ENCODE measurements around the gene KAT2A. TPM values are rescaled to one million over a fixed set of nuclear protein-coding genes. Genes with fewer than 3 reads are reported as not detected.

The KAT2A gene
- total RNA-seq, 2 experiments from 2014 or later, result 25.7 to 26.7 TPM

GRCh38 chr17:42078396-42079043 lies 42.6 kb downstream of the KAT2A start:
- POLR2A ChIA-PET, result no interaction called here
- Mint-ChIP-seq H3K27me3 (peaks cover 10% of the 10 kb centered on the region), H3K36me3 (ENCODE audit: low read depth) (no peaks in the 10 kb centered on the region), H3K9me3 (no peaks in the 10 kb centered on the region), H3K4me1 (no peaks in the 10 kb centered on the region), H3K27ac (no peak overlapping the region), H3K4me3 (no peak overlapping the region)
- CTCF ChIA-PET, result no interaction called here
- no peak for DNase-seq

GRCh38 chr17:42077755-42078154 lies 43.4 kb downstream of the KAT2A start:
- H3K9me3 Mint-ChIP-seq, result no peaks in the 10 kb centered on the region
- no peaks in the 10 kb centered on the region for H3K36me3 Mint-ChIP-seq (ENCODE audit: low read depth)
- no peak for DNase-seq
- ChIA-PET CTCF (interaction anchor here (1.9 kb wide), 1 partner anchor 10 kb away, joined by 6 read pairs; no protein-coding TSS in a partner anchor), POLR2A (interaction anchor here (0.8 kb wide), 1 partner anchor 12 kb away, joined by 3 read pairs; no protein-coding TSS in a partner anchor)
- H3K4me1 Mint-ChIP-seq, result peaks cover 3% of the 10 kb centered on the region
- no peak overlapping the region for H3K27ac Mint-ChIP-seq
- peaks cover 16% of the 10 kb centered on the region for H3K27me3 Mint-ChIP-seq
- no peak overlapping the region for H3K4me3 Mint-ChIP-seq

- H3K27me3 Mint-ChIP-seq, result peaks cover 19% of the 10 kb centered on the region
- no peak for DNase-seq
- H3K36me3 Mint-ChIP-seq (ENCODE audit: low read depth), result no peaks in the 10 kb centered on the region
- no peak overlapping the region for H3K4me3 Mint-ChIP-seq
- H3K27ac Mint-ChIP-seq, result no peak overlapping the region
- POLR2A ChIA-PET, result interaction anchor here (0.8 kb wide), 1 partner anchor 12 kb away, joined by 3 read pairs; no protein-coding TSS in a partner anchor
- CTCF ChIA-PET, result interaction anchor here (0.6 to 1.9 kb wide), 3 partner anchors 9 to 129 kb away, joined by 3 to 6 read pairs (median 3); no protein-coding TSS in a partner anchor
- H3K9me3 Mint-ChIP-seq, result no peaks in the 10 kb centered on the region
- H3K4me1 Mint-ChIP-seq, result peaks cover 6% of the 10 kb centered on the region
Observed at GRCh38 chr17:42076797-42077559, 44.2 kb downstream of the KAT2A start.

GRCh38 chr17:42075789-42076188 lies 45.4 kb downstream of the KAT2A start:
- ChIA-PET POLR2A (no interaction called here), CTCF (interaction anchor here (1.9 kb wide), 1 partner anchor 8 kb away, joined by 6 read pairs; no protein-coding TSS in a partner anchor)
- Mint-ChIP-seq H3K36me3 (ENCODE audit: low read depth) (no peaks in the 10 kb centered on the region), H3K9me3 (no peaks in the 10 kb centered on the region), H3K4me3 (no peak overlapping the region), H3K27ac (no peak overlapping the region), H3K27me3 (peaks cover 29% of the 10 kb centered on the region), H3K4me1 (peaks cover 8% of the 10 kb centered on the region)
- no peak for DNase-seq

- no peak for DNase-seq
- Mint-ChIP-seq H3K27me3 (peaks cover 32% of the 10 kb centered on the region), H3K9me3 (no peaks in the 10 kb centered on the region), H3K4me3 (no peak overlapping the region), H3K4me1 (peaks cover 8% of the 10 kb centered on the region), H3K36me3 (ENCODE audit: low read depth) (no peaks in the 10 kb centered on the region), H3K27ac (no peak overlapping the region)
- CTCF ChIA-PET, result no interaction called here
- POLR2A ChIA-PET, result interaction anchor here (1.3 kb wide), 2 partner anchors 12 to 40 kb away, joined by 3 to 5 read pairs; partner anchors contain the start of gene DHX58
Observed at GRCh38 chr17:42072323-42073187, 48.6 kb downstream of the KAT2A start.

GRCh38 chr17:42071810-42072209 lies 49.4 kb downstream of the KAT2A start:
- POLR2A ChIA-PET, result interaction anchor here (1.3 kb wide), 2 partner anchors 11 to 41 kb away, joined by 3 to 5 read pairs; partner anchors contain the start of gene DHX58
- peaks cover 8% of the 10 kb centered on the region for H3K4me1 Mint-ChIP-seq

GRCh38 chr17:42068979-42069378 lies 52.2 kb downstream of the KAT2A start:
- ChIA-PET POLR2A (no interaction called here), CTCF (interaction anchor here (2.1 to 4.2 kb wide), 3 partner anchors 32 to 50 kb away, joined by 7 to 32 read pairs (median 24); partner anchors contain the start of genes DHX58 and KAT2A)
- H3K9me3 Mint-ChIP-seq, result no peaks in the 10 kb centered on the region
- no peaks in the 10 kb centered on the region for H3K36me3 Mint-ChIP-seq (ENCODE audit: low read depth)
- H3K27ac Mint-ChIP-seq, result no peak overlapping the region
- peaks cover 26% of the 10 kb centered on the region for H3K27me3 Mint-ChIP-seq
- DNase-seq, result no peak
- H3K4me1 Mint-ChIP-seq, result peaks cover 16% of the 10 kb centered on the region
- no peak overlapping the region for H3K4me3 Mint-ChIP-seq

More at GRCh38 chr17:42071810-42072209, 49.4 kb downstream of the KAT2A start:
- H3K4me3 Mint-ChIP-seq, result no peak overlapping the region
- H3K27me3 Mint-ChIP-seq, result peaks cover 32% of the 10 kb centered on the region
- no peak for DNase-seq
- CTCF ChIA-PET, result interaction anchor here (0.9 to 1.3 kb wide), 2 partner anchors 46 to 270 kb away, joined by 3 read pairs; no protein-coding TSS in a partner anchor
- H3K36me3 Mint-ChIP-seq (ENCODE audit: low read depth), result no peaks in the 10 kb centered on the region
- no peak overlapping the region for H3K27ac Mint-ChIP-seq
- no peaks in the 10 kb centered on the region for H3K9me3 Mint-ChIP-seq

- ChIA-PET POLR2A (interaction anchor here (0.7 to 1.2 kb wide), 2 partner anchors 45 to 50 kb away, joined by 3 to 9 read pairs; partner anchors contain the start of genes DHX58 and DNAJC7), CTCF (interaction anchor here (0.6 to 4.2 kb wide), 12 partner anchors 9 to 376 kb away, joined by 3 to 32 read pairs (median 4); partner anchors contain the start of genes DHX58 and KAT2A)
- Mint-ChIP-seq H3K4me3 (no peak overlapping the region), H3K36me3 (ENCODE audit: low read depth) (no peaks in the 10 kb centered on the region), H3K27me3 (peaks cover 15% of the 10 kb centered on the region), H3K9me3 (no peaks in the 10 kb centered on the region), H3K4me1 (peaks cover 20% of the 10 kb centered on the region), H3K27ac (no peak overlapping the region)
- DNase-seq, result peak; percentile 76
Observed at GRCh38 chr17:42067371-42068091, 53.6 kb downstream of the KAT2A start.

- no peak overlapping the region for H3K27ac Mint-ChIP-seq
Observed at GRCh38 chr17:42065201-42065600, 56.0 kb downstream of the KAT2A start.

More at GRCh38 chr17:42065201-42065600, 56.0 kb downstream of the KAT2A start:
- Mint-ChIP-seq H3K9me3 (no peaks in the 10 kb centered on the region), H3K36me3 (ENCODE audit: low read depth) (no peaks in the 10 kb centered on the region), H3K4me3 (no peak overlapping the region), H3K4me1 (peaks cover 15% of the 10 kb centered on the region), H3K27me3 (no peaks in the 10 kb centered on the region)
- CTCF ChIA-PET, result interaction anchor here (0.7 to 4.2 kb wide), 14 partner anchors 9 to 101 kb away, joined by 3 to 32 read pairs (median 4); partner anchors contain the start of genes DHX58, DNAJC7, KAT2A and NKIRAS2
- no peak for DNase-seq
- POLR2A ChIA-PET, result interaction anchor here (1.1 to 1.9 kb wide), 5 partner anchors 12 to 55 kb away, joined by 3 to 8 read pairs (median 5); partner anchors contain the start of genes DHX58 and DNAJC7
